CD4-positive, alpha-beta T cell treated with Interleukin-12 subunit alpha and Interleukin-12 subunit beta, for 1 hour (primary cell): Measurements from ENCODE around the gene ZNF557.
"Not testable (repeated sequence)": the region's sequence is repeated elsewhere in the genome, so short reads cannot be mapped to it uniquely, and the experiment has no call there.

Experiments
- DNase-seq: peaks from one replicate; pipeline ENCODE4 v3.0.0-alpha.2; 2020

ZNF557 gene

GRCh38 chr19:7069042-7069903 lies at the start of gene ZNF557:
Gene ZNF557 (plus strand): TSS chr19:7069703. CDS start chr19:7075075, 5,372 bp downstream.
- DNase-seq, result peak; percentile 99

DNA sequence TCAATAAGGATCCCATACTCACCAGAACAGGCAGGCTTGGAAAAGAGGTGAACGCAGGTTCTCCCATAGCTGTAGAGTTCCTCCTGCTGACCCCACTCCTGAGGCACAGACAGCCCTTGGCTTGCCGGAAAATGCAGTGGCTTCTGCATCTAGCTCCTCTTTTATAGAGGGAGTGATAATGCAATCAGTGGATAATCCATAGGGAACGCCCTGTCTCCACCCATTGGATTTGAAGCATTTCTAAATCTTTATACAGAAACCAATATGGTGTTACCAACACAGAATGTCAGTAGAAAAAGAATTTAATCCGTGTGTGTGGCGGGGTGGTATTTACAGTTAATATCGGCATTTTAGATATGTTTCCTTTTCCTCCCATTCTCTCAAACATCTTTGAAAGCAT lies 48.2 kb upstream of the ZNF557 start, which contains the start of gene MBD3L2B:
Gene MBD3L2B, minus strand, starts transcription at position 101 of the 400 bp plus-strand sequence. Its CDS starts 34 bp downstream, at position 67.
- DNase-seq, result not testable (repeated sequence)

- DNase-seq, result not testable (repeated sequence)
Observed at GRCh38 chr19:7028790-7029189, 40.7 kb upstream of the ZNF557 start.

DNA sequence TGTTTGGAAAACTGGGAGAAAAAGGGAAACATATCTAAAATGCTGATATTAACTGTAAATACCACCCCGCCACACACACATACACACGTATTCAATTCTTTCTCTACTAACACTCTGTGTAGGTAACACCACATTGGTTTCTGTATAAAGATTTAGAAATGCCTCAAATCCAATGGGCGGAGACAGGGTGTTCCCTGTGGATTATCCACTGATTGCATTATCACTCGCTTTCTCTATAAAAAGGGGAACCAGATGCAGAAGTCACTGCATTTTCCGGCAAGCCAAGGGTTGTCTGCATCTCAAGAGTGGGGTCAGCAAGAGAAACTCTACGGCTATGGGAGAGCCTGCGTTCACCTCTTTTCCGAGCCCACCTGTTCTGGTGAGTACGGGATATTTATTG lies 39.2 kb upstream of the ZNF557 start, which contains the start of gene MBD3L5:
Gene MBD3L5, plus strand, starts transcription at position 301 of the 400 bp plus-strand sequence. Its CDS starts 34 bp downstream, at position 335.
- not testable (repeated sequence) for DNase-seq

- not testable (repeated sequence) for DNase-seq
Observed at GRCh38 chr19:7040079-7040478, 29.4 kb upstream of the ZNF557 start, which contains the start of gene MBD3L4. Gene MBD3L4 (minus strand): TSS chr19:7040179. CDS start chr19:7040144, 35 bp downstream.

DNA sequence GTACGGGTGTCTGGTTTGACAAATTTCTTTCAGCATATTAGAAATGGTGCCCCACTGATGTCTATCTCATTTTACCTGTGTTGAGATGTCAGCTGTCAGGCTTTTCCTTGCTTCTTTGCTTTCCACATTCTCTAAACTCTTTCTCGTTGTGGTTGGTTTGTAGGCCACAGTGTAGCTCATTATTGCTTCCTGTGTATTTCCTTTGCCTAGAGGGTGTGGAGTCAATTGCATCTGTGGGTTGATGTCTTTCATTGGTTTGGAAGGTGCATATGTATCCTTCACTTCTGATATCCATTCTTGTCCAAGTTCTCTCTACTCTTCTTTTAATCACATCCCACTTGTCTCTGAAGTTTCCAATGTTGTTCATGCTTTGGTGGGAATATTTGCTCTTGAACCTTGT lies 27.9 kb upstream of the ZNF557 start:
- DNase-seq, result not testable (repeated sequence)

DNA sequence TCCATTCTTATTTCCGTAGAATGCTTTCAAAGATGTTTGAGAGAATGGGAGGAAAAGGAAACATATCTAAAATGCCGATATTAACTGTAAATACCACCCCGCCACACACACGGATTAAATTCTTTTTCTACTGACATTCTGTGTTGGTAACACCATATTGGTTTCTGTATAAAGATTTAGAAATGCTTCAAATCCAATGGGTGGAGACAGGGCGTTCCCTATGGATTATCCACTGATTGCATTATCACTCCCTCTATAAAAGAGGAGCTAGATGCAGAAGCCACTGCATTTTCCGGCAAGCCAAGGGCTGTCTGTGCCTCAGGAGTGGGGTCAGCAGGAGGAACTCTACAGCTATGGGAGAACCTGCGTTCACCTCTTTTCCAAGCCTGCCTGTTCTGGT lies 20.5 kb upstream of the ZNF557 start, which contains the start of gene MBD3L2:
Gene MBD3L2, plus strand, starts transcription at position 301 of the 400 bp plus-strand sequence. Its CDS starts 53 bp downstream, at position 354.
- not testable (repeated sequence) for DNase-seq

DNA sequence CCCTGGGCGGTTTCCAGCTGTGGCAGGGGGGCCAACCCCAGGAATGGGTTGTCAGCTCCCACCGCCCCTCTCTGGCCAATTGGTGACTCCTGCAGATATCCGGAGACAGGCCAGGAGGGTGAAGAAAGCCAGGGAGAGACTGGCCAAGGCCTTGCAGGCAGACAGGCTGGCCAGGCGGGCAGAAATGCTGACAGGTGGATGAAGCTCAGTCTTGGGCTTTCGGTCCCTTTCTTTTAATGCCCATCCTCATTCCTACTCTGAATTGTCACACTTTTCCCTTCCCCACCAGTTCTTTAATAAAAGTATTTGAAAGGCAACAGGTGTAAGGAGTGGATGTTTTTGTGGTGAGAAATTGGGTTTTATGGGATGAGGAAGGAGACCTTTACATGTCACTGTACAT lies 18.1 kb upstream of the ZNF557 start:
- not testable (repeated sequence) for DNase-seq

GRCh38 chr19:7052896-7053295 lies 16.6 kb upstream of the ZNF557 start:
- DNase-seq, result not testable (repeated sequence)

DNA sequence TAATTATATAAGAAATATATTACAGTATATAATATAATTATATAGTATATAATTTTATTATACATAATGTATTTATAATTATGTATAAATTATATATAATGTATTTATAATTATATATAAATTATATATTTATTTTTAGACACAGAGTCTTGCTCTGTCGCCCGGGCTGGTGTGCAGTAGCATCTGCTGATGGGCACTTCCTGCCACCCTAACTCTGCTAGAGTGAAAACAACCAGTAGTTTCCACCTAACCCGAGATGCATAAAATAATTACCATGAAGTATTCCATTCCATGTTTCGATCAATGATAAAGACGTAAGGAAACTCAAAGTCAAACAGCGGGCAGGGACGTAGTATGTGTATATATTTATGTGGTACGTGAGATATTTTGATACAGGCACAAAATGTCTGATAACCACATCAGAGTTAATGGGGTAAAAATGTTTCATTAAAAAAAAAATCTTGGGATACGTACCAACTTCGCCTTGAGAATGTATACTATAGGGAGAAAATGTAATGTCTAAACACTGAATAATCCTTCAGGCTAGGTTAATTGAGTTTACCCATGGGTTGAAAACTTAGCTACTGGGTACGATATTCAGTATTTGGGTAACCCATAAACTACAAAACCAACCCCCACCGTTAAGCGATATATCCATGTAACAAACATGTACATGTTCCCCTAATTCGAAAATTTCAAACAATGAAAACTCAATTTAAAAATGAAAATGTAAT lies 14.7 kb upstream of the ZNF557 start:
- not testable (repeated sequence) for DNase-seq

DNA sequence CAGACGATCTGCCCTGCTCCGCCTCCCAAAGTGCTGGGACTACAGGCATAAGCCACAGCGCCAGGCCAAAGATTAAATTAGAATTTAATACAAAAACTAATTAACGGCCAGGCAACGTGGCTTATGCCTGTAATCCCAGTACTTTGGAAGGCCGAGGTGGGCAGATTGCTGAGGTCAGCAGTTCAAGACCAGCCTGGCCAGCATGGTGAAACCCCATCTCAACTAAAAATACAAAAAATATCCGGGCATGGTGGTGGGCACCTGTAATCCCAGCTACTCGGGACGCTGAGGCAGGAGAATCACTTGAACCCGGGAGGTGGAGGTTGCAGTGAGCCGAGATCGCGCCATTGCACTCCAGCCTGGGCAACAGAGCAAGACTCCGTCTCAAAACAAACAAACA lies 13.8 kb upstream of the ZNF557 start:
- not testable (repeated sequence) for DNase-seq

DNA sequence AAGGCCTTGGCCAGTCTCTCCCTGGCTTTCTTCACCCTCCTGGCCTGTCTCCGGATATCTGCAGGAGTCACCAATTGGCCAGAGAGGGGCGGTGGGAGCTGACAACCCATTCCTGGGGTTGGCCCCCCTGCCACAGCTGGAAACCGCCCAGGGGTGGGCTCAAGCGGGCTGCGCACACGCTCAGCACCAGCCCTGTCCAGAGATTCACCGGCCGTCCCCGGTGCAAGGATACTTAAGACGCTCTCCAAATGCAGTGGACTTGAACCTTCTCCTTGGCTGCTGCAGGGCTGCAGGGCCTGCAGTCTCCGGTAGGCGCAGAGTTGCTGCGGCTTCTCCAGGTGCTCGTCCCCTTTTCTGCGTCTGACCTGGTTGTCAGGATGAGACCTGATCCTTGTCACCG lies 13.1 kb upstream of the ZNF557 start:
- DNase-seq, result not testable (repeated sequence)

DNA sequence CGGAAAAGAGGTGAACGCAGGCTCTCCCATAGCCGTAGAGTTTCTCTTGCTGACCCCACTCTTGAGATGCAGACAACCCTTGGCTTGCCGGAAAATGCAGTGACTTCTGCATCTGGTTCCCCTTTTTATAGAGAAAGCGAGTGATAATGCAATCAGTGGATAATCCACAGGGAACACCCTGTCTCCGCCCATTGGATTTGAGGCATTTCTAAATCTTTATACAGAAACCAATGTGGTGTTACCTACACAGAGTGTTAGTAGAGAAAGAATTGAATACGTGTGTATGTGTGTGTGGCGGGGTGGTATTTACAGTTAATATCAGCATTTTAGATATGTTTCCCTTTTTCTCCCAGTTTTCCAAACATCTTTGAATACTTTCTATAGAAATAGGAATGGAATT lies 10.9 kb upstream of the ZNF557 start, which contains the start of gene MBD3L3:
Gene MBD3L3, minus strand, starts transcription at position 101 of the 400 bp plus-strand sequence. Its CDS starts 71 bp downstream, at position 30.
- DNase-seq, result not testable (repeated sequence)

DNA sequence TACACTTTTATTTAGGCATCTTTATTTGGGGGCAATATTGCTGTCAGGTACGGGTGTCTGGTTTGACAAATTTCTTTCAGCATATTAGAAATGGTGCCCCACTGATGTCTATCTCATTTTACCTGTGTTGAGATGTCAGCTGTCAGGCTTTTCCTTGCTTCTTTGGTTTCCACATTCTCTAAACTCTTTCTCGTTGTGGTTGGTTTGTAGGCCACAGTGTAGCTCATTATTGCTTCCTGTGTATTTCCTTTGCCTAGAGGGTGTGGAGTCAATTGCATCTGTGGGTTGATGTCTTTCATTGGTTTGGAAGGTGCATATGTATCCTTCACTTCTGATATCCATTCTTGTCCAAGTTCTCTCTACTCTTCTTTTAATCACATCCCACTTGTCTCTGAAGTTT lies 9.5 kb upstream of the ZNF557 start:
- not testable (repeated sequence) for DNase-seq

DNA sequence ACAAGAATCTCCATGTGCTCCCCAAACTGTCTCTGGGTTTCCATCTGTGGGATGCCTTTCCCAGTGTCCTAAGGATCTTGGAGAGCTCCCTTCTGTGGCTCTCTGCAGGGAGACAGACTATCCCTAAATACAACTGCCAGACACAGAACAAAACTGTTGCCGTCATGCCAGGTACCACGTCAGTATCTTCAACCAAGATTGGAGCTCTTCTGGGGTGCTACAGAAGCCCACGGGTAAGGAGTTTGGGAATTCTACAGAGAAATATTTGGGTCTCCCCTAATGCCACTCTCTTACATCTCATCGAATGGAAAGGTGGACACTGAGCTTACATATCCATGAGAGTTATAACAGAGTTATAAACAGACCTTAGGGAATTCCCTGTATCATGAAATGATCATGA lies 6.2 kb upstream of the ZNF557 start:
- DNase-seq, result no peak

DNA sequence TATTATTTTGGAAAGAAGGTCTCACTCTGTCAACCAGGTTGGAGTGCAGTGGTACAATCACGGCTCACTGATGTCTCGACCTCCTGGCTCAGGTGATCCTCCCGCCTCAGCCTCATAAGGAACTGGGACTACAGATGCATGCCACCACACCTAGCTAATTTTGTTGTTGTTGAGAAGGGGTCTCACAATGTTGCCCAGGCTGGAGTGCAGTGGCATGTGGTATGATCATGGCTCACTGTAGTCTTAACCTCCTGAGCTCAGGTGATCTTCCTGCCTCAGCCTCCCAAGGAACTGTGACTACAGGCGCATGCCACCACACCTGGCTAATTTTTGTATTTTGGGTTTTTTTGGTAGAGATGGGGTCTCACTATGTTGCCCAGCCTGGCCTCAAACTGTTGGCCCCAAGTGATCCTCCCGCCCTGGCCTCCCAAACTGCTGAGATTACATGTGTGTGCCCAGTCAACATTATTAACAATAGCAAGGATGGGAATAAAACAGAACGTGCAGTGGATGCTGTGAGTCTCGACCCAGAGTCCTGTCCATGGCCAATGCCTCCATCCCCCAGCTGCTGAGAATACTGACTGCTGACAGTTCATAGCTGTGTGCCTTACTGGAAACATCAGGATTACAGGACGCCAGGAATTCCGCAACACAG lies 5.6 kb upstream of the ZNF557 start:
- DNase-seq, result no peak

DNA sequence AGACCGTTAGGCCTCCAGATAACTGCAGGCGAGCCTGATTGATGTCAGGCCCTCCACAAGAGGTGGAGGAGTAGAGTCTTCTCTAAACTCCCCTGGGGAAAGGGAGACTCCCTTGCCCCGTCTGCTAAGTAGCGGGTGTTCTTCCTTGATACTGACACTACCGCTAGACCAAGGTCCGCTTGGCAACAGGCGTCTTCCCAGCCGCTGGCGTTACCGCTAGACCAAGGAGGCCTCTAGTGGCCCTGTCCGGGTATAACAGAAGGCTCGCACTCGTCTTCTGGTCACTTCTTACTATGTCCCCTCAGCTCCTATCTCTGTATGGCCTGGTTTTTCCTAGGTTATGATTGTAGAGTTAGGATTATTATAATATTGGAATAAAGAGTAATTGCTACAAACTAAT lies 2.4 kb upstream of the ZNF557 start:
- DNase-seq, result not testable (repeated sequence)

GRCh38 chr19:7067716-7068115 lies 1.8 kb upstream of the ZNF557 start:
- DNase-seq, result no peak

GRCh38 chr19:7068599-7068998 lies 904 bp upstream of the ZNF557 start:
- no peak for DNase-seq

- no peak for DNase-seq
Observed at GRCh38 chr19:7069904-7070226, 362 bp downstream of the ZNF557 start.

- no peak for DNase-seq
Observed at GRCh38 chr19:7072541-7072940, 3.0 kb downstream of the ZNF557 start.

DNA sequence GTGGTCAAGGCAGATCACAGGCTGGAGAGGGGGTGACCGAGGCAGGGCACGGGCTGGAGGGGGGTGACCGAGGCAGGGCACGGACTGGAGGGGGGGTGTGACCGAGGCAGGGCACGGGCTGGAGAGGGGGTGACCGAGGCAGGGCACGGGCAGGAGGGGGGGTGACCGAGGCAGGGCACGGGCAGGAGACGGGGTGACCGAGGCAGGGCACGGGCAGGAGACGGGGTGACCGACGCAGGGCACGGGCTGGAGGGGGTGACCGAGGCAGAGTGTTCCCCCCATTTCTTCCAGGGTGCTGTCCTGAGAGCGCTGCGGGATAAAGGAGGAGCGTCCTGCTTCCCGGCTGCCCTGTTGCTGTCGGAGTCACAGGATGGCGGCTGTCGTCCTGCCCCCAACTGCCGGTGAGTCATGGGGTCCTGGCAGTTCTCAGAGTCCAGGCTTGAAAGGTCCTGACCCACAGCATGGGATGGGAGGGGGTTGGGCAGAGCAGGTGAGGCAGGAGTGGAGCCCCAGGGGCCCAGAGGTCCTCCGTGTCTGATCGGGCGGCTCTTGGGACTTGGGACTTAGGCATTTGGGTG lies 5.3 kb downstream of the ZNF557 start:
- DNase-seq, result no peak
